ENCODE measurements around the gene DPH1.

GRCh38 chr17:2033153-2033552, 3.2 kb downstream of the DPH1 start:
- TF ChIP-seq CTCF (conservative IDR thresholded peaks at IDR 0.05 in 1 of 2, IDR thresholded peaks at IDR 0.05 in 1 of 2; ENCODE audit: low read depth in 1 of 2, low read length in 2 of 2): no peak
- no peak for TF ChIP-seq EZH2 (IDR thresholded peaks at IDR 0.05; ENCODE audit: low read length, missing control alignments)

All from fibroblast of lung (primary cell).